NCI-H2107 treated with DMSO at 0.1 percent for 48 hours (cell line): ENCODE measurements around the gene CD248.

Source experiments
- DNase-seq: peaks from one replicate; lab custom pipeline; 2025; ENCODE audit not compliant: unreplicated experiment; lab: John Stamatoyannopoulos, UW

CD248 gene

DNA sequence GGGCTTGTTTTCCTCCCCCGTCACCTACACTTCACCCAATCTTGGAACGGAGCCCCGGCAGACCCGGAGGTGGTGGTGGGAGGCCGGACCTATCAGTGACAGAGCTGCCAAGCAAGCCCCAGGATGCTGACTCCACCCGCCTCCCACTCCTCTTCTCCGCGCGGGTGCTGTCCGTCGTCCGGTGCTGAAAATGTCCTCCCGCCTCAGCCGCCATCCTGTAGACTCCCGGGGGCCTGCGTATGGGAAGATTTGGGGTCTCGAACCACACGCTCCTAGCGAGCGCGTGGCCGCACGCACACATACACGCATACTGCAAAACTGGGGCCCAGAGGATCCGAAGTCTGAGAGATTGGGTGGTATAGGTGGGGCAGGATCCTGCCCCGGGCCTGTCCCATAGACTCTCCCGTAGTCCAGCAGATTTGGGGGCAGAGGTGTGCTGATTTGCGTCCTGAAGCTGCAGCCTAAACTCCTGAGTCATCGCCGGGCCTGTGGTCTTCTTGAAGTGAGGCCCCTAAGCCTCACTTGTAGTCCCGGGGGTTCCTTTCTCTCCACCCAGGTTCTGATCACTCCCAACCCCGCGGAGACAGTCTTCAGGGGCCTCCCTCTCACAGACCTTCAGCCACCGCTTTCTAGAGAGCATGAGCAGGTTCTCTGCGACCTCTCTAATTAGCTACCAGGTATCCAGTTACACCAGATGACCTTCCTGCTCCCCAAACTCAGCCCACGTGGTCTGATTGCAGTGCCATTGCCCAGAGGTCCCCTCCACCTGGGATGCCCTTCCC is 27.1 kb downstream of the CD248 start:
- peak; percentile 58 for DNase-seq

DNA sequence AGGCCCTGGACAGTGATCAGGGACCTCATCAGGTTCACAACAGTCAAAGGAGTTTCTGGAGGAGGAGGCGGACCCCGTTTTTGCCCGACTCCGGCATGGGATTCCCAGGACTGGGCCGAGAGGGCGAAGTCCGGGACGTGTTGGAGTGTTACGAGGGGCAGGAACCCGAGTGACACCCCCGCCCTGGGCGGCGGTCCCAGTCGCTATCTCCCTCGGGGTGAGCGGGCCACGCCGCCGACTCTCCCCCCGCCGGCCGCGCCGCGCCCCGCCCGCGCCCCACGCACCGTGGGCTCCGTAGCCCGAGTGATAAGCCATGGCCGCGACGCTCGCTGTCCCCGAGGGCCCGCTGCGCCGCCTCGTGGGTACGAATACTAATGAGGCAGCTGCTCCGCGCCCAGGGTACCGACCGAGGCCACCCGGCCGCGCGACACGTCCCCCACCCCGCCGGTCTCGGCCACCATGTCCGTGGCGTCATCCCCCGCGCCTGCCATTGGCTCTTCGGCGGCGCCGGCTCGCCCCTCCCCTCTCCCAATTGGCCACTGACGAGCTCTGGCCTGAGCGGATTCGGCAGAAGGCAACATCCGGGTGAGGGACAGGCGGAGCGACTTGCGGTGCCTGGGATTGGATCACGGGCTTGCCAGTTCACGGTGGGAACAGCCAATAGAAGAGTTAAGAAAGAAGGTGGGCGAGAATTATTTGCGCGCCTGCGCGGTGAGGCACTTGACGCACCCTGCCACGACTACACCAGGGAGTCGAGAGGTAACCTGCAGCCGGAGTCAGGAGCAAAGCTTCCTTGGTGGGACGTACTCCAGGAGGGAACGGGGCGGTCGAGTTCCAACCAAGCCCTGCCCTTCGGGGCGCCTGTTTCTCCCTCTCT is 27.9 kb downstream of the CD248 start, which contains the start of gene YIF1A:
YIF1A (minus strand) TSS at position 473 of the 877 bp plus-strand sequence; CDS start at position 315, 158 bp downstream.
- peak; percentile 97 for DNase-seq

DNA sequence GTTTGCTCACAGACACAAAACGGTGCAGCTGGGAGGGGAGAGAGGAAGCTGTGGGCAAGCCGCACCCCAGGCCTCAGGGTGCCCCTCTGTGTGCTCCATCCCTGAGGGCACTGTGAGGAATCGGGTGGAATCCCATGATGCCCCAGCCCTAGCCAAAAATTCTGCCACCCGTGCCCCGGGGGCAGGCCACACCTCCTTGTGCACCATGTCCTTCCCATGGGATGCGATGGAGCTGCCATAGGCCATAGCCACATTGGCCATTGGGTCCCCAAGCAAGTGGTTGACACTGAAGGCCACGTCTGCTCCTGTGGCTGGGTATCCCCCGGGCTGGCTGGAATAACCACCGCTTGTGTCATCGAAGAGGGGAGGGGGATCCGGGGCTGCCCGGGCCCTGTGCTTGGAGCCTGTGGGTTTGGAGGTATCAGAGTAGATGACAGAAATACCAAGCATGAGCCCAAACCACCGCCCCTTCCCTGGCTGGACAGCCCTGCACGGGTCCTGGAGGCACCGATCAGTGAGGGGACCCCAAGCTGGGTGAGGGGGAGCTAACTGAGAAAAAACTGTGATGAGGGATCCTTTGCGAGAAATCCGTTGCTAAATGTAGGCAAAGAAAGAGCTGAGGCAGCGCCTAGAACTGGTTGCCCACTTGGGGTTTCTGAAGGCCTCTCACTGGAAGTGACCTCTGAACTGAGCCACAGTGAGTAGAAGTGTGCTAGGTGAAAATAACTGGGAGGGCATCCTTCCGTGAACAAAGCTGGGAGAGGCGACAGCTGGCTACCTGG is 28.8 kb downstream of the CD248 start:
- no peak for DNase-seq

DNA sequence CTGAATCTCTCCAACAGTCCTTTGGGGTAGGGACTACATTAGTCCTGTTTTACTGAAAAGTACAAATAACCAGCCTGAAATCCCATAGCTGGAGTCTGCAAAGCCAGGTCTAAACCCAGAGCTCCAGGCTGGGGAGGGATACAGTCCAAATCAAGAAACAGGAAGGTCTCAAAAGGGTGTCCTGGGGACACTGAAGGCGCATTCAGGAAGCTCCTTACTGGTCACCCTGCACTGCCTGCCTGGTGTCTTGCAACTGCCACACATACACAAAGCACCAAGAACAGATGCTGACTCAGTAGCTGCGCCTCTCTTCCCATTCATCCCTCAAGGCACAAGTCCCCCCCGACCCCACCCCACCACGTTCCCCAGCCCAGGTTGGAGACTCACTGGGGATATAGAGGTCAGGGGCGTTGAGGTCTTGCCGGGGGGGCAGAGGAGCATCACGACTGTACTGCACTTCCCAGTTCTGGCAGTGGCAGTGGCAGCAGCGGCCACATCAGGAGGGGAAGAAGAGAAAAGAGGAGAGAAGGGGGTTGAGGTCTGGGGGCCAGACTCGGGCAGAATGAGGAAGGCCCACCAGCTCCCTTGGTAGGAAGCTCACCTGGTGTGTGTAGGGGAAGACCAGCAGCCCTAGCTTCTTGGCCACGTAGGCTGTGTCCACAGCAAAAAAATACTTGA is 29.5 kb downstream of the CD248 start:
- no peak for DNase-seq

GRCh38 chr11:66286699-66287098 is 30.1 kb downstream of the CD248 start:
- no peak for DNase-seq

GRCh38 chr11:66285250-66285947 is 31.4 kb downstream of the CD248 start:
- DNase-seq = no peak

DNA sequence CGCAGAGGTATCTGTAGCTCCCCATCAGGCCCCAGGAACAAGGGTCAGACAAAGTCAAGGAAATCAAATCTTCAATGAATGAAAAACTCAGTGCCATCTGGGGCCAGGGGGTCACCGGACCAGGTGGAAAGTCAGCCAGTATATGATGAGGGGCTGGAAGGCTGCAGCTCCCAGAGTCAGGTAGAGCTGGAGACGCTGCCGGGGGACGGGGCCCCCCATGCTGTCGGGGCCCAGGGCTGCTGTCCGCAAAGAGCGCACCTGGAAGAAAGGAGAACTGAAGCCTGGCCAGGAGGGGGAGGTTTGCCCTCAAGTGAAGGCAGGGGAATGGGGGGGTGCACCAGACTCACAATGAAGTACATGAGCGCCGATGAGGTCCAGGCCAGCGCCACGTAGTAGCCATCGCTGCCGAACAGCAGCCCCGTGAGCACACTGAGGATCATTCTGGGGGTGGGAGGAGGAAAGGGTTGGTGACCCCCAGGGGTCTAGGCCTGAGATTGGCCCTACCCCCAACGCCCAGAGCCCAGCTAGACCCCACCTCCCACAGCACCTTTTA is 32.2 kb downstream of the CD248 start:
- no peak for DNase-seq

DNA sequence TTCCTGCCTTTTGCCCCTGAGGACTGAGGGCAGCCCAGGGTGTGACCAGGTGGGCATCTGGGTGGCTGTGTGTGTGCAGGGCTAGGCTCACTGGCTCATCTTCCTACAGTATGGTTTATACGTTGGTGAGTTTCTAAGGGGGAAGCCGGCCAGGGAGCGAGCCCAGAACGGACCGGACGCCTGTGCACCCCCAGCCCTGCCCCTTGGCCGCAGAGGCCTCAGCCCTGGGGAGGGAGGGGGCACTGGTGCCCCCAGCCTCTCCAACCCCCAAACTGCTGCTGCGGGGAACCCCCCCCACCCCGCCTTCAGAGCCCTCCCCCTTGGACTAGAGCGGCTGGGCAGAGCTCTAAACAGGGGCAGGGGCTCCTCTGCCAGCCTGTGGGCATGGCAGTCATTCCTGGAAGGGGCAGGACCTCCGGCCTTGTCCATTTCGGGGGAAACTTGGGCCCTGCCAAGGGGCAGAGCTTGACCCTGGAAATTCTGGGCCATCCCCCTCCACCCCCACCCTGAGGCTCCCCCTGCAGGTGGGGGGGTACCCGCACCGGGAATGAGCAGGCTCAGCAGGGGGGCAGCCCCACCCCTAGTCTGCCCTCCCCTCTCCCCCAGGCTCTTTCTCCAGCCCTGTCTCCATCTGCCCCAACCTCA is 33.3 kb downstream of the CD248 start:
- no peak for DNase-seq

DNA sequence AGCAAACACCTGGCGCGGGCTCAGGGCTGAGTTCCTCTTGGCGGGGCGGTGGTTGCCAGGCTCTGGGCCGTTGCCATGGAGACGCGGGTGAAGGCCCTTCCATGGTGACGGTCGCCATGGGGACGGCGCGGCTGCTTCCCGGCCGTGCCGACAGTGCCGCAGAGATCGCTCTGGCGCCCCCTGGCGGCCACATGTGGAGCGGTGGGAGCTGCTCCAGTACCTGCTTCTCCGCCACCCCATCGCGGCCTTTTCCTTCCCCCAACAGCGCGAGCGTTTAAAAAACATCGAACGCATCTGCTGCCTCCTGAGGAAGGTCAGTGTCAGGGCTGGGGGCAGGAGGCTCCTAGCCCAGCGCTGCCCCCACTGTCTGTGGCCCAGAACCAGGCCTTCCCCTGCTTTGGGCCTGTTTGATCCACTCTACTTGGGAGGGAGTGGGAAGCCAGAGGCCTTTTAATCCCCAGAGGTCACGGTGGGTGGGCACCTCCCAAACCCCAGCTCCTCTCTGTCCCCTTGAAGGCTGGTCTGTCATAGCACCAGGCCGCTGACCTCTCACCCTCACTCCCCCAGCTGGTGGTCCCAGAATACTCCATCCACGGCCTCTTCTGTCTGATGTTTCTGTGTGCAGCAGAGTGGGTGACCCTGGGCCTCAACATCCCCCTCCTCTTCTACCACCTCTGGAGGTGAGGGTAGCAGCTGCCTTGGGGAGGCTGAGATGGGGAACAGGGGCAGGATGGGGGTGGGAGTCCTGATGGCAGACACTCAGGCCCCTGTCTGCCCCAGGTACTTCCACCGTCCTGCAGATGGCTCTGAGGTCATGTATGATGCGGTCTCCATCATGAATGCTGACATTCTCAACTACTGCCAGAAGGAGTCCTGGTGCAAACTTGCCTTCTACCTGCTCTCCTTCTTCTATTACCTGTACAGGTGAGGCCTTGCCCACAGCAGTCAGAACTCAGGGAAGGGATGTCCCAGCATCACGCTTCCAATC is 34.1 kb downstream of the CD248 start:
- peak; percentile 92 for DNase-seq

DNA sequence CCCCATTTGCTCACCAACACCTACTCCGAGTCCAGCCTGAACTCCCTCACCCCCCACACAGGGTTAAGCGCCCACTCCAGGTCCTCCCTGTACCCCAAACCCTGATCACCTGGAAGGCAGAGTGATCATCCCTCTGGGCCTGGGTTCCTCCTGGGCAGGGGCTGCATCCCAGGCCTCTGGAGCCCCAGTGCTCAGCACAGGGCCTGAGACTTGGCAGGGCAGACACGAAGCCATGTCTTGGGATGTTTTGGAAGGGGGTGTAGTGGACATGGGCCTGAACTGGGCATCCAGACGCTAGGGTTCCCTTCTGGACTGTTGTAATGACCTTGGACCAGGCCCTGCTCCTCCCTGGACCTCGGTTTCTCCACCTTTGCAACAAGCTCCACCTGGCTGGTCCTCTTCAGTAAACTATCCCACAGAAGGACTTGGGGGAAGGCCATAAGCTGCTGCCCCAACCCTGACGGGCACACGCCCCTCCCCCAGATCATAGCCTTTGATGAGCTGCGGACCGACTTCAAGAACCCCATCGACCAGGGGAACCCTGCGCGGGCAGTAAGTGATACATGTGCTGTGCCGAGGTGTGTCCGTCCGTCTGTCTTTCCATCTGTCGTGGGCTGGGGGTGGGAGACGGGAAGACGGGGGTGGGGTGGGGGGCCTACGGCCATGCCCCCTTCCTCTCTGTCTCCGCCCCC is 34.9 kb downstream of the CD248 start:
- no peak for DNase-seq

DNA sequence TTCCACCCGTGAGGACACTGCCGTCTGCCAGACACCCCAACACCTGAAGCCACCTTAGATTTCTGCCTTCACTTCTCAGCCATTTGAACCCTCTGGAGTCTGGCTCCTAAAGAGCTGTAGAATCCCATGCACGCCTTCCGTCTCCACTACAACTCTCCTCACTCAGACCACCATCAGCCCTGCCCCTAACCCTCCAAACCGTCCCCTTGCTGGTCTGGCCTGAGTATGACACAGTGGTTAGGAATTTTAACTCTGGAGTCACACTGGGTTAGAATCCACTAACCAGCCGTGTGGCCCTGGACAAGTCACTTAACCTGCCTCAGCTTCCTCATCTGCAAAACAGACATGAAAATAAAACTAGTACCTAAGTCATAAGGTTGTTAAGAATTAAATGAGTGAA is 35.8 kb downstream of the CD248 start:
- no peak for DNase-seq

GRCh38 chr11:66280428-66280827 is 36.4 kb downstream of the CD248 start:
- DNase-seq = no peak

- DNase-seq = no peak
Measured at GRCh38 chr11:66279092-66279734, 37.6 kb downstream of the CD248 start.

DNA sequence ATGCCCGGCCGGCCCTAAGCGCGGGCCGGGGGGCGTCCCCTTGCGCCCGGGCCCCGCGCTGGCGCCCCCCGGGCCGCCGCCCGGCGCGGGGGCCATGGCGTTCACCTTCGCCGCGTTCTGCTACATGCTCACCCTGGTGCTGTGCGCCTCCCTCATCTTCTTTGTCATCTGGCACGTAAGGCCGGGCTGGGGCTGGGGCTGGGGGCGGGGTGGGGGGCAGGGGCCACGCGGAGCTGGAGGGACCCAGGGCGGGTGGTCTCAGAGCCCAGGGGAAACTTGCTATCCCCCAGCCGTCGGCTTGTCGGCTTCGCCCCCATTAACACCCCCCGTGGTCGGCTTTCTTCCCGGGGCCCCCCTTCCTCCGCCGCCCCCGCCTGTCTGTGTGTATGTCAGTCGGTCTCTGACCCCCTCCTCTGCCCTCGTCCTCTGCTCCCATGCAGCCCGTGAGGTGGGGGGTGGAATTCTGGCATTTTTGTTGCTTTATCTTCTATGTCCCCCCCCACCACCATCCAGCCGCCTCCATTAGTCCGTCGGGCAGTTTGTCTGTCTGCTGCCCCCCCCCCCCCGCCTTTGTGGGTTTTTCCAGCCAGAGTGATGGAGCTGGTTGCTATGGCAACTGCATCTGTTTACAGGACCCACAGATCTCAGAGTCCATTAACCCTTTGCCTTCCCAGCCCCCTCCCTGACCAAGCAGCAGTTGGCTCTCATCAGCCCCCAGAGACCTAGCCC is 38.3 kb downstream of the CD248 start:
- DNase-seq = no peak

GRCh38 chr11:66277471-66278362 is 39.1 kb downstream of the CD248 start, which contains the start of gene CNIH2:
Gene CNIH2, plus strand, starts transcription at chr11:66278175. Its CDS starts 282 bp downstream, at chr11:66278457.
- DNase-seq = no peak
